Erythroblast (primary cell): ENCODE measurements around the gene SDC1.

Experiments
- DNase-seq, 2 experiments: peaks; one replicate each; lab custom pipeline; 2025; lab: John Stamatoyannopoulos, UW
- GATA1 ChIP-seq: IDR thresholded peaks from 2 replicates; pipeline ENCODE4 v1.6.1; 2011; ENCODE audit warnings: low read depth, mild to moderate bottlenecking, control low read depth, low read length, moderate library complexity
- POLR2A ChIP-seq: IDR thresholded peaks from 2 replicates; pipeline ENCODE4 v1.6.1; 2011; ENCODE audit warnings: mild to moderate bottlenecking, low read length

SDC1 gene

DNA sequence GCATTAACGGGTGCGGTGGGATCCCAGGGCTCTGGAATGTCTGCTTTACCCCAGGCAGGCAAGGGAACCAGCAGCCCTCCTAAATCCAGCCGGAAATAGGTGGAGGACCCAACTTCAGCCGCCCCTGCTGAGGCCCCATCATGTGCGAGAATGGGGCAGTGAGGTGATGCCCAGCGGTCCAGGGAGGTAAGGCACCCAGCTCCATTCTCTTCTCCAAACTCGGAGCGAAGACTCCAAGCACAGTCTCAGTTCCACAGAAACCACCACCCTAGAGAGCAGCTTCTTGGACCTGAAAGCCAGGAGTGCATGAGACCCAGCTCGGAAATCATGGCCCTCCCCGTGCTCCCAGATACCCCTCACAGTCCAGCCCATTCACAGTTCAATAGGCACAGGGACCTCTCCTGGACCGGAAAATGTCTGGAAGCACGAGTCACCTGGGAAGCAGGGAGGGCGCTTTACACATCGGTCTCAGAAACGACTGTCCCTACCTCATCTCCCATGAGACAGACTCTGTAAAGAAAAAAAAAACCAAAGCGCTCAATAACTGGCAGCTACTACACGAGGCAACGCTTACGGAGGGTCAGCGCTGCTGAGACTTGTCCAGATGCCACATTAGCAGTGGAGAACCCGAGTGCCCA lies 2.0 kb downstream of the SDC1 start:
- TF ChIP-seq POLR2A (no peak), GATA1 (no peak)
- no peak for DNase-seq

DNA sequence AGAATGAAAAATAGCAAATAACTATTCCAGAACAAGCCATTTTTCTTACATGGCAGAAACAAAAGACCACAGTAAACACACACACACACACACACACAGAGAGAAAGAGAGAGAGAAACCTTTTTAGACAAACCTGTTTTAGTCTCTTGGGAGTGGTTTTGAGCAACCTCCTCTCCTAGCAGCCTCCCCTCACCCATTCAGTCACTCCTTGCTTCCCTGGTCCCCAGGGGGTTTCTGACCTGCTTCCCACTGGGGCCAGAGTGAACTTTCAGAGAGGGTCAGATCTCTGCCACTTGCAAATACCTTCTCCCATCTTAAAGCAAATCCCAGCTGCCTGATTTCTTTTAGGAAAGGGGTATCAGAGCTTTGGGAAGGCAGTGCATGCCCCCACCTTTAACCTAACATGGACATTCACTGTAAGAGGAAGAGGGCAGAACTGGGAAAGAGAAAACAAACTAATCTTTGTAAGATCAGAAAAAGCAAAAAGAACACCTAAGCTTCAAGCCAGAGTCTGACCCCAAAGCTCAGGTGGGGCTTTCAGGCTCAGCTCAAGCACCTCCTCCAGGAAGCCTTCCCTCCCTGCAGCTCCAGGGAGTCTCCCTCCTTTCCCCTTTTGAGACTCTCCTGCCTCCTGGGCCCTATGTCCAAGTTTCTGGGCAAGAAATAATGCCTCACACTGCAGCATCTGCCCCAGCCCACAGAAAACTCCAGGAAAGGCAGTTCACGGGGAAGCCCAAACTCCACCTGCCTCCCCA lies 2.7 kb downstream of the SDC1 start:
- DNase-seq, result no peak
- TF ChIP-seq POLR2A, result no peak
- no peak for TF ChIP-seq GATA1

DNA sequence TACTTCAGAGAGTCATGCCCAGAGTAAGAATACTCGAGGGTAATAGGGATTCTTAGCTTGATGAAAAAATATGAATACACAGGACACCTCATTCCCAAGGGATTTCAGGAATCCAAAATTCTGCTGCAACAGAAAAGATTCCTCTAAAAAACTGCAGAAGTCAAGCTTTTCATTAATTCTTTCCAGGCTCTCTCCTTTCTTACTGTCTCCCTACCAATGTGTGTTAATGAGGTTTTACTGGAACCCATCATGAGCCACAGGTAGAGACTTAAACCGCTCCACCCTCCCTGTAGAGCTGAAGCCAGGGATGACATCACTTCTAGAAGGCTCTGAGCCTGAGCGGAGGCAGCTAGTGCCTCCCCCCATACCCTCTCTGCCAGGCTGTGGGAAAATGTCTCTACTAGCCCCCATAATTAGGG lies 3.4 kb downstream of the SDC1 start:
- no peak for DNase-seq
- TF ChIP-seq GATA1, result no peak
- no peak for TF ChIP-seq POLR2A

DNA sequence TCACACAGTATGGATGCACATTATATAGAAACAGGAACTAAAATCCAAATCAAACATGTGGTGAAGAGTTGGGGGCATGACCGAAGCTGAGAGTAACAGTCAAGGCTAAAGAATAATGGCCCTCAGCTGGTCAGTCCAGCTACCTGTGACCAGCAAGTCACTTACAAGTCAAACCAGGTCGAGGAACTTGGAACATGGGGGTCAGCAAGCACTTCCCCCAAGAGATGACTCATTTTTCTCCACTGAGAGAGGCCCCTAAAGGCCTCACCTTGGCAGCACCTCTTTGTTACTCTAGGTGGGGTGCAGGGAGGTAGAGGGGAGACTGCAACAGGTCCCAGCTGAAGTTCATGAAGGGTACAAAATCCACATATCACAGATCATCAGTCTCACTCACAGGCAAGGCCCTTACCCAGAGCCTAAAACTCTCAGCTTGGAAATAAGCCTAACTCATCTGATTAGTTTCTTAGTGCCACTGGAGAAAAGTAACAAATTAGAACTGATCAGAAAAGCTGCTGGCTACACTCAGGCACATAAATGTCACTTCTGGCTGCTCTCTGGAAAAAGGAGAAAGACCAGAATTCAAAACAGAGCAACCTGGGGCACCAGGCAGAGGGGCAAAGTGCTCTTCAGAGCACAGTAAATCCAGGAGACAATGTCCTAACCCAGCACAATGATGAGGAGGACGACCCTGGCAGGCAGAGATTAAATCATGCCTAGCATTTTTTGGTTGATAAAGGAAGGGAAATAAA lies 4.0 kb downstream of the SDC1 start:
- TF ChIP-seq POLR2A (no peak), GATA1 (no peak)
- no peak for DNase-seq

DNA sequence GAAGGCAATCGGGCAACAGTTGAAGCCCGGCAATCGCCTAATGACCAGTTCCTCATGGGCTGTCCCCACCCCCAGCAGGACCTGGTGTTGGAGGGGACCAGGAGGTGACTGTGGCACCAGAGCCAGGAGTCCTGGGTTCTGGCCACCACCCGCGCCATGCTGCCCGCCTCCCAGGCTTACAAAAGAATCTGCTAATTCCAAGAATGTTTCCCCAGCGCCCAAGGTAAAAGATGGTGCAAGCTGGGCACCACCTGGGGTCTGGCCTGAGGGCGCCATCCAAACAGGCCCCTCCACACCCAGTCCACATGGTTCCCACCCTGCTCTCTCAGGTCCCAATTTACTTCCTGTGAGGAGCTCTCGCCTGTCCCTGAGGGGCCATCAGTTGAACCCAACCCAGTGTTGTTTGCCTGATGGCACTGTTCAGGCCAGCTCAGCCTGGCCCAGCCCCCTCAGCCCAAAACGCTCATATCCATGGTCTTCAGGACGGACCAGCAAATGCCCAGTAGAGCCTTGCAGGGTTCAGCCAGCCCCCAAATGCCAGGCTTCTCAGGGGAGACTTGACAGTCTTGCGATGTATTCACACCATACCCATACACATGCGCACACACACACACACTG lies 5.1 kb downstream of the SDC1 start:
- DNase-seq, result no peak
- TF ChIP-seq POLR2A (no peak), GATA1 (no peak)

DNA sequence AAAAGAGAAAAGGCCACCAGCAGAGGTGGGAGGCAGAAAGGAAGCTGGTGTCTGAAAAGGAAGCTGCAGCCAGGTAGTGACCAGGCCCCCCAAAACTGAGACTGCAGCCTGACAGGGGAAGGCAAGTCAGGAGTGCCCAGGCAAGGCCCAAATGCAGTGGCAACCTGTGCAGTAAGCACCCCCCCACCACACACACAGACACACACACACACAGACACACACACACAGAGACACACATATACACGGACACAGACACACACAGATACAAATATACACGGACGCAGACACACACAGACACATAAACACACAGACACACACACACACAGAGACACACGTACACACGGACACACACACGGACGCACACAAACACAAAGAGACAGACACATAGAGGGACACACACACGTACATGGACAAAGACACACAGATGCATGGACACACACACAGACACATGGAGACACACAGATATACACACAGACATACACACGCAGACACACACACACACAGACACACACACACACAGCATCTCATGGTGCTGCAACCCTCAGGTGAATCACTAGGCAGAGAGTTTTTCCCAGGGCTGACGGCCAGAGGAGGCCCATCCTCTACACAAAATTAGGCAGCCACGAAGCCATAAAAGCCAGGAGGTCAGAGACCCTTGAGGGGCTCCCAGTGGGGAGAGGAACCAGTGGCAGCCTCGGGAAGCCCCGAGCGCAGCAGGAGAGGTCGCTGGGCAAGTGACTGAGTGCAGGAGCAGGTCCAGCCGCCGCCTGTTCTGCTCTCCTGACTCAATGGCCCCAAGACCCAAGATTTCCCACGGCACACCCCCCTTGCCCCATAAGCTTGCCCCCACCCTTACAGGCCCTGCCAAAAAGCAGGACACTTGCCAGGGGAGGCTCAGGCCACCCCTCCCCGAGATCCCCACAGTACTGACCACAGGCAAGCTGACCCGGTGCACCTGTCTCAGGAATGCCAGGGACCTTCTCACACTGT lies 6.3 kb downstream of the SDC1 start:
- no peak for TF ChIP-seq POLR2A
- no peak for TF ChIP-seq GATA1
- DNase-seq, result no peak

DNA sequence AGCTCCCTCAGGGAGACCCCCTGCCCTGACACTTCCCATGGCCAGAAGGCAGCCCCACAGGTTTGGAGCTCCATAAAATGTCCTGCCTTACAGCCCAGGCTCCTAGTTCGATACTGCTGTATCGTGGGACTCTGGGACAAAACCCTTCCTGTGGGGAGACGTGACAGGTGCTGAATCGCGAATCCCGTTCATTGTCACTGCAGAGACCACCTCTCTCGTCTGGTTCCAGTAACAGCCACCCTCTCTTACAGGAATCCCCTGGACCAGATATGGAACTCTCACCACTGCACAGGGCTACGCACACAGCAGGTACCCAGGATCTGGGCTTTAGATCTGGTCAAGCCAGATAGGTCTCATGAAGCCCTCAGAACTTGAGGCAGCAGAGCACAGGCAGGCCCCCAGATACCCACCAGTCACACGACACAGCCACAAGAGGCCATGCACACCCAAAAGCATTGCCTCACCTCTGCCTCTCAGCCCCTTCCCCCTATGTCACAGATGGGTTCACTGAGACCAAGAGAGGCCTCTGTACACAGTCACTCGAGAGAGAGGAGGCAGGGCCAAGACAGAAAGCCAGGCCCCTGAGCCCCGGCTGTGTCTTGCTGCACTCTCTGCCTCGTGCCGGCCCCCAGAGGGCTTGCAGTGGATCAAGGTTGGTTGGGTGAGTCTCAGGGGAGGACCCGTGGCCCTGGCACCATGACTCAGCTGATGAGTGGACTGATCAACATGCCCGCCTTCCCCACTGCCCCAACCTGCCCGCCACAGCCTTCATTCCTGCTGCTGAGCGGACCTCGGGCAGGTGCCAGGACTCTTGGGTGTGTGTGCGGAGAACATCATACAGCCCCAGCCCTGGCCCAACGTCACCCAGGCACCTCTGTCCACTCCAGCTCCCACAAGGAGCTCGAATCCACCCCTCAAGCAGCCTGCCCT lies 7.6 kb downstream of the SDC1 start:
- no peak for DNase-seq
- TF ChIP-seq POLR2A, result no peak
- TF ChIP-seq GATA1, result no peak

DNA sequence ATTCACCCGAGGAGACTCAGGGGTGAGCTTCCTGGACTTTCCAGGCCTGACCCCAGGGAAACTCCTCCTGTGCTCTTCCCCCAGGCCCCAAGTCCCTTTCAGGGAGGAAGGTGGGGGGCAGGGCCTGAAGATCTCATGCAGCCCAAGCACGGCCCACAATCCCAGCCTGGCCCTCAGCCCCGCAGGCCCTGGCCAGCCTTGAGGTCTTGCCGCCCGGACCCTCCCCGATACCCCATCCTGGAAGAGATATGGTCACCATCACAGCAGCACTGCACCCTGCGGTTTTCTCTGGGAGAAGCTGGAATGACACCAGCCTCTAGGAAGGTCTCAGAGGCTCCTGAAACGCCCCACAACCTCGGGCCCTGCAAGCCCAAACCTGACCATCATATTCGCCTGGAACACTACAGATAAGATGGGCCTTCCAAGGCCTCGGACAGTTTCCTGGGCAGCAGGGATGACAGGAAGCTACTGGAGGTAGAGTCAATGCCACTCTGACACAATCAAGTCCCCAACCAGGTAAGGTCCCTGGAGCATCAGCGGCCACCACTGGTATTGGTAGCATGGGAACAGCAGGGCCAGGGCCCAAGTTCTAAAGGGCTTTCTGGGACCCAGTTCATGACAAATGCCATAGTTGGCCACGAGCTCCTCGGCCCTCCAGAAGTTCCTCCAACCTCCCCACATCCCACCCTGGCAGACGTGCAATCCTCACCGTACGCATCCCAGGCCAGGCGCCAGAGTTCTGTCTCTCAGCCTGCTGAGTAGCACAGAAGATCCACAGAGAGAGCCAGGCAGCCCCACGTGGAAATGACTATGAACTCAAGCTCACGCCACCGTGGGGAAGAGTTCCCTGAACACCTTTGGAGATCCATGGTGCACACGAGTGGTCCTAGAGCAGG lies 8.6 kb downstream of the SDC1 start:
- TF ChIP-seq POLR2A (no peak), GATA1 (no peak)
- no peak for DNase-seq

DNA sequence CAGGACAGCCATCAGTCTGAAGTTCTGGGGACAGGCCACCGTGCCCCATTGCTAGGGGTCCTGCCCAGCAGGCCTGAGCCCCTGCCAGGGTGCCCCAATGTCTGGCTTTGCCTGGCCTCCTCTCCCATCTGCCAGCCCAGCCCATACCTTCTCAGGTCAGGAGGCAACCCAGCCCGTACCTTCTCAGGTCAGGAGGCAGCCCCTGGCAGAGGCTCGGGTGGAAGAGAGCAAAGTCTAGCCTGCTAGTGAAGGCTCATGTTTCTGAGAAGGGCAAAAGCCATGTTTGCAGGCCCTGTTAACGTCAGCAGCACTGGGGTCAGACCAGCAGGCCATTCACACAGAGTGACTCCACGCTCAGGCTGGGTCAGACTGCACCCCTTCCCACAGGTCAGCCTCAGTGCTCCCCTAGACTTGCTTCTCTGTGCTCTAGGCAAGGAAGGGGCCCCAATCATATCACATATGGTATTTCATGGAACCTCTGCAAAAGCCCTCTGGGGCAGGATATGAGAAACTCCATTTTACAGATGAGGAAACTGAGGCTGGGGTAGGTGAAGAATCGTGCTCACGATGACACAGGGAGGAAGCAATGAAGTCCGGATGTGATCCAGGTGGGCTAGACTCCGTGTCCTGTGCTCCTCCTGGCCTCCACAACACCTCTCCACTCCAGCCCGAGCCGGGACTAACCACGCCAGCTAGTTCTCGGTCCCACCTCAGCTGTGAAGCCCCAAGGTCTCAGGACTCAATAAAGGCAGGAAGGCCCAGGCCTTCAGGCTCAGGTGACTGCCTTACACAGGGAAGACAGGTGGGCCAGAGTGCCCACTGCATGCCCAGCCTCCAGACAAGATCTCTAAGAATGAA lies 9.5 kb downstream of the SDC1 start:
- TF ChIP-seq POLR2A, result no peak
- no peak for TF ChIP-seq GATA1
- DNase-seq, result no peak

DNA sequence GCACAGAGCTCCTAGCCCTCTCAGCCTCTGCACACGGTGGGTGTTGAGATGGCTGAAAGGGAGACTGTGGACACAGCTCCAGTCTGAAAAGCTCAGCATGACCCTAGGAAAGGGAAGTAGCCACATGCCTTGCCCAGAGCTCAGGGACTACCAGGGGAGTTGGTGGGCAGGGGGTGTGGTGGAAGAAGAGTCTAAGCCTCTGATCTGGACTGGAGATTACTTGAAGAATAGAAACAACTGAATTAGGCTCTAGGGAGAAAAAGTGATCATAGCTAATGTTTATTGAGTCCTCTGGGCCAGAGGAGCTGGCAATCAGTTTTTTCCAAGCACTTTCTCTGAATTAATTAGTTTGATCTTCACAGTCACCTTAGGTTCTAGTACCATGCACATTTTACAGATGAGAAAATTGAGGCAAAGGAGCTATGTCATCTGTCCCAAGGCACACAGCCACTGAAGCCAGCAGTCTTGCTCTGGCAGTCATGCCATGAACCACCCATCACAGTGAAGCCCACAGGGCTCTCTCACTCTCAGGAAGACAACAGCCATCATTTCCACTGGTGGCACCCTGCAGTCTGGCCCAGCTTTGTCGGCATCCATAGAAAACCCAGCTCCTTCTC lies 10.3 kb downstream of the SDC1 start:
- TF ChIP-seq GATA1 (no peak), POLR2A (no peak)
- no peak for DNase-seq
